Uterus (tissue), 2 donors: Measurements from ENCODE around the gene RASSF10.

ENCODE experiments used
- CTCF ChIP-seq, 4 experiments: fragments of 200-600 bp in 2 of 4; fragments of 450-650 bp in 2 of 4; sonication (generic) in 2 of 4; IDR thresholded peaks; one replicate each; pipeline ENCODE4 v1.5.1; 2016 to 2019; ENCODE audit warnings: antibody characterized with exemption in 4 of 4, mild to moderate bottlenecking in 2 of 4, moderate library complexity in 1 of 4
- POLR2A ChIP-seq, 2 donors: fragments of 450-650 bp; IDR thresholded peaks; one replicate each; pipeline ENCODE4 v1.6.1; 2016; ENCODE audit warnings: antibody characterized with exemption in 2 of 2, mild to moderate bottlenecking in 1 of 2, moderate library complexity in 1 of 2

- TF ChIP-seq CTCF (IDR thresholded peaks at IDR 0.05) (no peak), POLR2A (IDR thresholded peaks at IDR 0.05) (no peak)
Measured at GRCh38 chr11:13036235-13036634, 27.1 kb downstream of the RASSF10 start.
